Measurements from ENCODE around the gene SPC24.

SPC24 gene

DNA sequence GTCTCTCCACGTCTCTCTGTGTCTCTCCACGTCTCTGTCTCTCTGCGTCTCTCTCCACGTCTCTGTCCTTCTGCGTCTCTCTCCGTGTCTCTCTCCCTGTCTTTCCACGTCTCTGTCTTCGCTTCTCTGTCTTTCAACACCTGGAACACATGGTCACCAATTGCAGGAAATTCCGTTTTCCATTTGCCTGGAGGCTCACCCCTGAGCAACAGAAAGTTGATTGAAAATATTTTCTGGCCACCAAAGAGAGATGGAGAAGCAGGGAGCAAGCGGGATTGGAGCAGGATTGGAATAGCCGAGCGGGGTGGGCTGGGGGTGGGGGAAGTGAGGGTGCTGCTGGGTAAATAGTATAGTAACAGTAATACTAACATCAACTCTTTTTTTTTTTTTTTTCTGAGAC is 40.1 kb upstream of the SPC24 start:
- no peak overlapping the region for H3K27ac ChIP-seq (ENCODE audit: poor library complexity, severe bottlenecking)
- no peak for ATAC-seq (ENCODE audit: low read depth)

DNA sequence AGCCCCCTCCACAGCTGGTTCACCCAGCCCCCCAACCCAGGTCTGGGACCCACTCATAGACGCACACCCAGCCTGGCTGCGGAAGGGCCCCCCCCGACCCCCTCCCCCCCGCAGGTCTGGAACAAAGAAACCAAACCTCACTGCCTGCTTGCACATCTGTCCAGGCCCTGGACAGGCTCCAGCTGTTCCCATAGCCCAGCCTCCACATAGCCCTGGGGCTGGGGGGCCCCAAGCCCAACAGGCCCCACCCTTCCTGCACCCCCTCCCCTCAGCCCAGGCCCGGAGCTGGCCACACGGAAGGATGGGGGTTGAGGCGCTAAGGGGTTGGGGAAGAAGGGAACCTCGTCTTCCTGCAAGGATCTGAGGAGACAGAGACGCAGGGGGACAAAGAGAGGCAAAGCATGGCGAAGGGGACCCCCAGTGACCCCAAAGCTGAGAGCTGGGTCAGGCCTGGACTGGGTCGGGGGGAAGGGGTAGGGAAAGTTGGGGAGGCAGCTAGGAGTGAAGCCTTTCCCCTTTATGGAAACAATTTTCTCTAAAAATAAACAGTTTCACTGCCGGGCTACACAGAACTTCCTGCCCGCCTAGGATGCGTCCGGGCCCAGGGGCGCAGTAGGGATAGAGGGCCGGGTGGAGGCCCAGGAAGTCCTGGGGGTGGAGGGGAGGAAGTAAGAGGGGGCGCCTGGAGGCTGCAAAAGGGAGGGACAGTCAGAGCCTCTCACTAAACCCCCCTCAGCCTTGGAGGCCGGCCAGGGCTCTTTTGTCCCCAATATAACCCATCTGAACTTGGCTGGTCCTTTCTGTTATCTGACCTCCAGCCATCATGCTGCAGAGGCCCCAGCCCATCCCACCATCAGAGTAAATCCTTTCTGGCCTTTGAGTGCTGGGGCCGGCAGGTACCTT is 39.3 kb upstream of the SPC24 start:
- ATAC-seq (ENCODE audit: low read depth), result no peak
- TF ChIP-seq, protein P1, sequence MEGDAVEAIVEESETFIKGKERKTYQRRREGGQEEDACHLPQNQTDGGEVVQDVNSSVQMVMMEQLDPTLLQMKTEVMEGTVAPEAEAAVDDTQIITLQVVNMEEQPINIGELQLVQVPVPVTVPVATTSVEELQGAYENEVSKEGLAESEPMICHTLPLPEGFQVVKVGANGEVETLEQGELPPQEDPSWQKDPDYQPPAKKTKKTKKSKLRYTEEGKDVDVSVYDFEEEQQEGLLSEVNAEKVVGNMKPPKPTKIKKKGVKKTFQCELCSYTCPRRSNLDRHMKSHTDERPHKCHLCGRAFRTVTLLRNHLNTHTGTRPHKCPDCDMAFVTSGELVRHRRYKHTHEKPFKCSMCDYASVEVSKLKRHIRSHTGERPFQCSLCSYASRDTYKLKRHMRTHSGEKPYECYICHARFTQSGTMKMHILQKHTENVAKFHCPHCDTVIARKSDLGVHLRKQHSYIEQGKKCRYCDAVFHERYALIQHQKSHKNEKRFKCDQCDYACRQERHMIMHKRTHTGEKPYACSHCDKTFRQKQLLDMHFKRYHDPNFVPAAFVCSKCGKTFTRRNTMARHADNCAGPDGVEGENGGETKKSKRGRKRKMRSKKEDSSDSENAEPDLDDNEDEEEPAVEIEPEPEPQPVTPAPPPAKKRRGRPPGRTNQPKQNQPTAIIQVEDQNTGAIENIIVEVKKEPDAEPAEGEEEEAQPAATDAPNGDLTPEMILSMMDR (IDR thresholded peaks at IDR 0.05; ENCODE audit: poor library complexity, severe bottlenecking), result no peak
- Histone ChIP-seq H3K36me3 (ENCODE audit: low read depth) (peaks cover 27% of the 10 kb centered on the region), H3K4me3 (ENCODE audit: severe bottlenecking) (no peak overlapping the region), H3K9me3 (ENCODE audit: severe bottlenecking) (no peaks in the 10 kb centered on the region), H3K27me3 (ENCODE audit: insufficient read depth, poor library complexity, severe bottlenecking) (no peaks in the 10 kb centered on the region), H3K4me1 (ENCODE audit: insufficient read depth, poor library complexity, severe bottlenecking) (peaks cover 4% of the 10 kb centered on the region), H3K27ac (ENCODE audit: poor library complexity, severe bottlenecking) (no peak overlapping the region)
- DNase-seq (ENCODE audit: low spot score), result no peak

More for the DNA sequence above, 40.1 kb upstream of the SPC24 start:
- DNase-seq (ENCODE audit: low spot score), result no peak
- Histone ChIP-seq H3K36me3 (ENCODE audit: low read depth) (peaks cover 21% of the 10 kb centered on the region), H3K27me3 (ENCODE audit: insufficient read depth, poor library complexity, severe bottlenecking) (no peaks in the 10 kb centered on the region), H3K4me3 (ENCODE audit: severe bottlenecking) (no peak overlapping the region), H3K4me1 (ENCODE audit: insufficient read depth, poor library complexity, severe bottlenecking) (no peaks in the 10 kb centered on the region), H3K9me3 (ENCODE audit: severe bottlenecking) (no peaks in the 10 kb centered on the region)
- TF ChIP-seq, protein P1 (IDR thresholded peaks at IDR 0.05; ENCODE audit: poor library complexity, severe bottlenecking), result no peak

DNA sequence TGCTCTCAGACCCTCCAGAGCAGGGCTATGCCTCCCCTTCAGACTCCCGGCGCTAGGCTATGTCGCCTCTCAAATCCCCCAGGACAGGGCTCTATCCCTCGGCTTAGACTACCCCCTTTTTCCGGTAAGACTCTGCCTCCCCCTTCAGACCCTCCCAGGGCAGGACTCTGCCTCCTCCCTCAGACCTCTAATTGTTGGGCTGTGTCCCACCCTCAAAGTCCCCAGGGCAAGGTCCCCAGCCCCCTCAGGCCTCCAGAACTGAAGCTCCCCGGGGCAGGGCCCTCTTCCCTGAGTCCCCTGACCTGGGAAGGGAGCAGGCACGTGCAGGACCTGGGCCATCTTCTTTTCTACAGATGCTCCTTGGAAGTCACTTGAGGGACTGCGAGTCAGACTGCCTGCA is 38.6 kb upstream of the SPC24 start:
- Histone ChIP-seq H3K27me3 (ENCODE audit: insufficient read depth, poor library complexity, severe bottlenecking) (no peaks in the 10 kb centered on the region), H3K9me3 (ENCODE audit: severe bottlenecking) (no peaks in the 10 kb centered on the region), H3K4me1 (ENCODE audit: insufficient read depth, poor library complexity, severe bottlenecking) (peaks cover 7% of the 10 kb centered on the region), H3K36me3 (ENCODE audit: low read depth) (peaks cover 27% of the 10 kb centered on the region), H3K27ac (ENCODE audit: poor library complexity, severe bottlenecking) (no peak overlapping the region), H3K4me3 (ENCODE audit: severe bottlenecking) (no peak overlapping the region)
- DNase-seq (ENCODE audit: low spot score) (no peak), ATAC-seq (ENCODE audit: low read depth) (no peak)
- TF ChIP-seq, protein P1 (IDR thresholded peaks at IDR 0.05; ENCODE audit: poor library complexity, severe bottlenecking), result no peak

DNA sequence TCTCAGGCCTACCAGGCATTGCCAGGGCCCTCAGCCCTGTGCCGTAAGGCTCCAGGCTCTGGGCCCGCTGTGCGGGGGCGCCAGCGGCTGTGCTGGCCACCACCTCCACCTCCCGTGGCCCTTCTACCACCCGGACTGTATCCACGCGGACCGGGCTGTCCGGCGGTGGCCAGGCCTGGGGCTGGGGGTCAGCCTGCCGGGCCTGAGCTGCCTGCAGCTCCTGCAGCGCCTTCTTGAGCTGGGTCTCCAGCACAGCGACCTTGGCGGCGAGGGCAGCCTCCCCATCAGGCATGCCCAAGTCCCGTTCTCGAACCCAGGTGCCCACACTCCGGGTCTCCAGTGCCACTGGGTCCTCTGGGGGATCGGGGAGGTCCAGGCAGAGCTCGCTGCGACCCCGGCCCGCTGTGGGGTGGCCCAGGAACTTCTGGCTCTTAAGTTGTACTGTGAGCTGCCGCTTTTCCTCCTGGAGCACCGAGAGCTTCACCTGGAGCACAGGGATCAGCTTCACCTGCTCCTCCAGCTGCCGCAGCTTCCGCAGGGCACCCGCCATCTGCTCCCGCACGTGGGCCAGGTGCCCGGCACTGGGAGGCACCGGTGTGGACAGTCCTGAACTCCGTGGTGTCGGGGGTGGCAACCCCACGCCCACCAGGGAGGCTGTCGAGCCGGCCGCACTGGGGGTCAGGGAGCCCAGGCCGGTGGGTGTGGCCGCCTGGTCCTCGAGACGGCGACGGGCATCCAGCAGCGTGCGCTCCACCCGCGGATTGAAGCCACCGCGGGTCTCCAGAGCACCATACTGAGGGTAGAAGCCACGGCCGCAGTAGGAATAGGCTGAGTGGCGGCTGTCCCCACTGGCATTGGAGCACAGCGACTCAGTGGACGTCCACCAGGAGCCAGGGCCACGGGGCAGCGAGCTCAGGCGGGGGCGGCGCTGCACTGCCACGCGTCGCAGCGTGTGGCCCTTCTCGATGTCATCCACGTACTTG is 37.7 kb upstream of the SPC24 start:
- DNase-seq (ENCODE audit: low spot score) (peak; percentile 63), ATAC-seq (ENCODE audit: low read depth) (no peak)
- H3K9me3 ChIP-seq (ENCODE audit: severe bottlenecking), result no peaks in the 10 kb centered on the region
- no peak overlapping the region for H3K4me3 ChIP-seq (ENCODE audit: severe bottlenecking)
- peaks cover 7% of the 10 kb centered on the region for H3K4me1 ChIP-seq (ENCODE audit: insufficient read depth, poor library complexity, severe bottlenecking)
- H3K27ac ChIP-seq (ENCODE audit: poor library complexity, severe bottlenecking), result no peak overlapping the region
- peaks cover 27% of the 10 kb centered on the region for H3K36me3 ChIP-seq (ENCODE audit: low read depth)
- no peaks in the 10 kb centered on the region for H3K27me3 ChIP-seq (ENCODE audit: insufficient read depth, poor library complexity, severe bottlenecking)
- TF ChIP-seq, protein P1 (IDR thresholded peaks at IDR 0.05; ENCODE audit: poor library complexity, severe bottlenecking), result no peak

Measured in RWPE2 (cell line).